Left lobe of liver (tissue), 2 donors: ENCODE data around the gene SORL1. TPM values are rescaled to one million over a fixed set of nuclear protein-coding genes. Genes with fewer than 3 reads are reported as not detected.
A peak's percentile ranks its signal among the peaks of the same experiment; 100 is the strongest.

ENCODE experiments used
- ATAC-seq: fragments of 200-7000 bp; cut with Tn5 transposase; one replicate; pipeline ENCODE4 v1.9.1; 2020; ENCODE audit warnings: mild to moderate bottlenecking, moderate library complexity
- DNase-seq: peaks from one replicate; pipeline ENCODE4 v3.0.0-alpha.2; 2020; ENCODE audit warnings: low spot score
- total RNA-seq: library from RNA; stranded (reverse); gene quantifications from one replicate; pipeline ENCODE4 v1.2.1, GENCODE V29; 2021
- donor health status: DM: no; HTN: no; CAD: no; lungs with moderate emphysema.
- donor health status: DM: no; HTN: yes; CAD: no.

Gene SORL1
- total RNA-seq, 1 donor from 2014 or later, result 133 TPM

DNA sequence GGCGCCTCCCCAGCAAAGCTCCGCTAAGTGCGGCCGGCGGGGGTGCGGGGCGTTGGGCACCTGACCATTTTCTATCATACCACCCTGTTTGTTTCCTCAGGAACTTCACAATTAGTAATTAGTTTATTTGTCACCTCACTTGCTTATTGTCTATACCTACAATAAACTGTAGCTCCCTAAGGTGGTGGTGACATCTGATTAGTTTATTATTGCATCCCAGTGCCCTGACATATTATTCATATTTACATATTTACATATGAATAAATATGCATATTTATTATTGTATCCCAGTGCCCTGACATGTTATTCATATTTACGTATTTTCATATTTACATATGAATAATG, 24.7 kb upstream of the SORL1 start:
- ATAC-seq, result no peak
- no peak for DNase-seq

DNA sequence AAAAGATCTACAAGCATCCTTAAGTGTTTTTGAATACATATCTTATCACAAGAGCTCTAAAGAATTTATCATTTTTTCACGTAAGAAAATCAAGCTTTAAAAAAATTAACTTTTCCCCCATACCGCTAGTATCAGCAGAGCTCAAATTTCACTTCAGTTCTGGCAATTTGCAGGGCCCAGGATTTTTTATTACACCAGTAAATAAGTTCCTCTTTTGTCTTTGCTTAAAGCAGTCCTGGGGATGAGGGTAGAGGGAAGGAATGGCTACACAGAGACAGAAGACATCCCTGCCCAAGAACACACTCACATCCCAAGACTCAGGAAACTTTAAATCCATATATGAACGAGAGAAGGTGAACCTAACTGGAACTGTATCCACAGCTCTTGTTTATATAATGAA, 22.6 kb upstream of the SORL1 start:
- DNase-seq, result no peak
- no peak for ATAC-seq

DNA sequence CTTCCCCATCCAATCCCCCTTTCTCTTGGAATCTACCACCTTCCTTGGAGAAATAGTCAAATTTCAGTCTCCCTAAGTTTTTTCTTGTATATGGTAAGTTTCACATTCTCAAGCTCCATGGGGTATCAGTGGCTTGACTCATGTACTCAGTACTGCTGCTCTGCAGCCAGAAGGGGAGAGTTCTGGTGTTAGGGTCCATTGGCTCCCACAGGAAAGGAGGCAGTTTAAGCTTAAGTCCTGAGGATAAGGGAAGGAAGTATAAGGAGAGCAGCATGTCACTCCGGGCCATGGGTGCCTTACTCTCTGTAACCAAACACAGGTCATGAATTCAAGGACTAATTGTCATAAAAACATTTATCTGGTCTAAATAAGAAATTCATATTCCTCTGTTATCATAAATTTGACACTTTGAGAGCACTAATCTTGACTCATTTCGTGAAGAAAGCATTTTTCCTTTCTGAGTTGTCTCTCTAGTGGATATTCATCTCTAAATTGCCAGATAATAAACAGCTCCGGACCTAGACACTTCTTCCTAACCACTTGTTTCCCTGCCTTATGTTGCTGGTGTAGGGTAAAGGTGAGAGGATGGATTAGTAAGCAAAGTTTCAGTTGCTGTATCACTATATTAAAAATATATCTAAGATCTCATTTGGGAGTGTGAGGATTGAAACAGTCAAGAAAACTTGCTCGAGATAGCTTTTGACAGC, 20.1 kb upstream of the SORL1 start:
- no peak for DNase-seq
- no peak for ATAC-seq

DNA sequence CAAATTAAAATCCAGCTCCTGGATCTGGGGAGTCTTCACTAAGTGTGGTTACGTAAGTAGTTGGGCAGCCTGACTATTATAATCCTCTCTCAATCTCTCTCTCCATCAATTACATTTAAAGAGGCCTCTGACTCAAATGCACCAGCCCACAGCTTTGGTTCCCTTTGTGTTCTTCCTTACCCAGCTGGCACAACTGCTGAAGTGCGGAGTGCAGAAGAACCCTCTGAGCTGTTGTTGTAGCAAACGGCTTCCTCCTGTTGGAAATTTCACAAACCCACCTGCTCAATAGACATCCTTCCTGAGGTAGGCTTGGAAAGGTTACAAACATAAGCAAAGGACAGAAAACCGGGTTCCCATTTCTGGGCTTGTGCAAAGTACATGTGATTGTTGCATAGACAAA, 17.0 kb upstream of the SORL1 start:
- ATAC-seq, result no peak
- no peak for DNase-seq

DNA sequence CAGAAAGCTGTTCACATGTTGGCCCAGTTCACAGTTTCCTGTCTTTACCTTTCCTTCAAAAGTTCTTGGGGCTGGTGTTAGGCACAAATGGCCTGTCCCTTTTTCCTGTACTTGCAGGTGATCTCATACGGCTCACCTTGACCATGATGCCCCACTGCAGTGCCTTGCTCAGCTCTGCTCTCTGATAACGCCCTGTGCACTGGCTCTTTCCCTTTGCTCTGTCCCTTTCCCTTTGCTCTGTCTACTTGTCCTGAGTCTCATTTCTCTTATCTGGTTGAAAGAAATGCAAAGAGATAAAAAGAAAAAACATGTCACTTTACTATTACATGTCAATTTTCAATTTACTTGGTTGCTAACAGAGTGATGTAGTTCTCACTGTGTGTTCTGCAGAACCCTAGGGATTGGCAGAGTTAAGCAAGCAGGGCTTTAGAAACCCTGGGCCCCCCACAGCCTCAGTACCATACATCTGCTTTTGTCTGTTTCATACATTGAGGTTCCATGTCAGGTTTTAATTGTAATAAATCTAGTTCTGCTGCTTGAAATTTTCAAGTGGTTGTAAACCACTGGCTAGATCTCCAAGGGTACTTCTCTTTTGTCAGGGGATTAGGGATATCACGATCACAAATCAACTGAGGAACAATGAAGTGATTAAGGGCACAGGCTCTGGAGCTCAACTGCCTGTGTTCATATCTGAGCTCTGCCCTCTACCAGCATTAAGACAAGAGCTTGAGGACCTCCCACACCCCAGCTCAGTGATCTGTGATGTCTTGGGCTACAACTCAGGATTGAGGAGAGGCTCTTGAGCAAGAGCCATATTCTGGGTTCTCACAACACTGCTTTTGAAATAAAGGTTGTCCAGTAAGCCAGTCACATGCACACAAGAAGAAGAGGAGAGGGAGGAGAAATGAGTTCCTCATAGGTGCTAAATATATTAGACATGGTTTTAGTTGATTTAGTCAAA, 16.3 kb upstream of the SORL1 start:
- DNase-seq, result no peak
- ATAC-seq, result no peak

DNA sequence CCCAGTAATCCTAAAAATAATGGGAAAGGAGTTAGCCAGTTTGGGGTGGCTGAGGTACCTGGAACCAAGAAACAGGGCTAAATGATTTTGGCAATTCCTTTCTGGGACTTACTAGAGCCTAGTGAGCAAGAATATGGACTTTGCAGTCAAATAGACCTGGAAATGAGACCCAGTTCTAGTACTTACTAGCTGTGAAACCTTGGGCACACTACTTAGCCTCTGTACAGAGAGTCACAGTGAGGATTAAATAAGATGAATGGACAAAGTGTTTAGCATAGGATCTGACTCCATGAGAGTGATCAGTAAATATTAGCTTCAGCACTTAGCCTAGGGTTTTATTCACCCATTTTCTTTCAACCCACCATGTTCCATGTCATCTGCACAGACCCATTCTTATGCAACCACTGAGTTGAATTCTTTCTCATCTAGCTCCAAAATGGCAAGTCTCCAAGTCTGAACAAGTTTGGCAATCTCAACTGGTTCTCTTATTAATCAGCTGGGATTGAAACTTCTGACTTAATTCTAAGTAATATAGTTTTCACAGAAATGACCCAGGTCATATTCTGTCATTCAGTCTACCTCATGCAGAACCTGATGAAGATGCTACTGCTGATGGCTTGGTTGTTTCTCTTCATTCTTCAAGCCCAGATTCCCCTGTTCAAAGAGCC, 15.0 kb upstream of the SORL1 start:
- ATAC-seq, result peak; percentile 81
- DNase-seq, result no peak

DNA sequence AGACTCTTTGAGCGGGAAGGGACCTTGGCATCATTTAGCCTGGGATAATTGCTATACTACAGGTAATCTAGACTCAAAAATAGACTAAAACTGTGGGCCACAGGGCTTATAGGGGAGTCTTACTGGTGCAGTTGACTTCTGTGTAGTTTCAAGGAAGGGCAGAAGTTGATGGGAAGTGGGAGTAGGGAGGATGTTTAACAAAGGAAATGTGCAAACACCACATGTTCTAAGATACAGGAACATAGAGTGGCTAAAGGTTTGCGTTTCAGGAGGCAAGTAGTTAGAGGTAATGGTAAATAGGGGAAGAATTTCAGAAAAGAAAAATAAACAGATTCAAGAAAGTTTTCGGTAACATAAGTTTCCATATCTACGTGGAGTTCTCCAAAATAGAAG, 14.4 kb upstream of the SORL1 start:
- ATAC-seq (peak; percentile 46), DNase-seq (no peak)

DNA sequence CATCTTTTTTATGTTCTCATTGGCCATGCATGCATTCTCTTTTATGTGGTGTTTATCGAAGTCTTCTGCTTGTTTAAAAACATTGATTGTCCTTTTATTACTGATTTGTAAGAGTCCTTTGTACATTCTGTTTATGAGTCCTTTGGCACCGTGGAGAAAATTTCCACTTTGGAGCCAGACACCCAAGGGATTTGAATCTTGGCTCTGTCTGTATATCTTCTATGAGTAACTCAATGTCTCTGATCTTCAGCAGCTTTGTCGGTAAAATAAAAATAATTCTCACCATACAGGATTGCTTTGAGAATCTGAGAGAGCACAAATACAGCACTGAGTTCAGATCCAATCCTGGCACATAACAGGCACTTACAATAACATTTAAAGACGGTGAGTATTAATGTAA, 12.8 kb upstream of the SORL1 start:
- DNase-seq (no peak), ATAC-seq (no peak)

DNA sequence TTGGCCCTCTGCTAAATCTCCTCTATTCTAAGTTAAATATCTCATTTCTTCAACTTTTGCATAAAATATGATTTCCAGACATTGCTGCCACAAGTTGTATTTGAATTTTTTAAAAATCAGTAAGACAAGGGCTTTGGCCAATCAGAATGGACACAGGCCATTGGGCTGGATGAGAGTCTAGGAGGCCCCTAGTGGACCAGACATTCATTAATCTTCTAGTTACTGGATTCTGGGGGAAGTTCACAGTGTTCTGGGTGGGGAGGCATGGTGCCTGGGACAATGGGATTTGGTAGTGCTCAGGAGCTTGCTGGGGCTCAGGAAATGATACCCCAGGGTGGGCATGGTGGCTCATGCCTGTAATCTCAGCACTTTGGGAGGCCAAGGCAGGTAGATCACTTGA, 12.4 kb upstream of the SORL1 start:
- DNase-seq (no peak), ATAC-seq (no peak)

DNA sequence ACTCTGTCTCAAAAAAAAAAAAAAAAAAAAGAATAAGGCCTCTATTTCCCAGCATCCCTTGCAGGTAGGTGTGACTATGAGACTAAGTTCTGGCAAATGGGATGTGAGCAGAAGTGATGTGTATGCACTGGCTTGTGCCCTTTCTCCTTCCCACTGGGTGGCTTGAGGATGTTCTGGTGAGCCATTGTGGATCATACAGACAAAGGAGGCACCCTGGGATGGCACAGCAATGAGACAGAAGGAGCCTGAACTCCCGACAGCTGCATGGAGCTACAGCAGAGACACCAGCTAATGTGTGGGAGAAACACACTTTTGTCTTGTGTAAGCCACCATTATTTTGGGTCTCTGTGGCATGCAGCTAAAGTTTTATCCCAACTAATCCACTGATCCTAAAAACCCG, 10.6 kb upstream of the SORL1 start:
- ATAC-seq, result no peak
- DNase-seq, result no peak

DNA sequence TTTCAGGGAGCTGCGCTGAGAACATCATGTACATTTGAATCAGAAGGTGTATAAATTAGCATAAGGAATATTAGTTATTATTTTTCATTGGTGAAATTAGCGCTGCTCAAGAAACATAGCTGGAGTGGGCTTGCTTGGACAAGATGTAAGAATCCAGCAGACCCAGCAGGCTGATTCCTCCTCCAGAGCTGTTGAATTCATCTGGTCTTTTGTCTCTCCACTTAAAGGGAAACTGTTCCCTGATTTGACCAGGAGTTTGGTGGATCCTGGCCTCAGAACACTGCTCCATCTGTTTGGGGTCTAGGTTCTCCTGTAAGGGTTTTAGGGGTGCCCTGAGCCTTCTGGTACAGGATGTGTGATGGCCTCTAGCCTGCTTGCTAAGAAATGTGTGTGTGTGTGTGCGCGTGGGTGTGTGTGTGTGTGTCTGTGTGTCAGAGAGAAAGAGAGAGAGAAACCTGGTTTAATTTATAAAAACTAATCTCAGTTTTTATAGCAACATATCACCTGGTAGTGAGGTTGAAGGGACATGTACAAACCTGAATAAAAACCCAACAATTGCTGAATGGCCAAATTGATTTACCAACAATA, 8.3 kb upstream of the SORL1 start:
- no peak for ATAC-seq

DNA sequence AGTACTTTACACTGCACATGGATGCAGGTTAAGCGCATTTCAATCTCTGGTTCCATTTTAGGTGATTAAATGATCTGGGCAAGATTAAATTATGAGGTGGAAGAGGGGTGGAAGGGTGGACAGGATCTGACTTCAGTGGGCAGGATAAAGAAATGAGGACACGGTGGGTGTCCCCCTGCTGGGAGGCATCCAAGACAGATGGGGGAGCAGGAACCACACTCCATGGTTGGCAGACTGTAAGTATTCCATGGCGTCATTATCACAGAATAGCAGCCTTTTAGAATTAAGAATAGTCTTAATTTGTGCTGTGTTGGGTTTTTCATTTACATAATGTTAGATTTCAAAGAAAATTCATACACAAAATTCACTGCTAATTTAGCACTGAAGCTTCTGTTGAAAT, 7.6 kb upstream of the SORL1 start:
- DNase-seq, result no peak
- ATAC-seq, result no peak

More for the DNA sequence above, 8.3 kb upstream of the SORL1 start:
- DNase-seq, result no peak

DNA sequence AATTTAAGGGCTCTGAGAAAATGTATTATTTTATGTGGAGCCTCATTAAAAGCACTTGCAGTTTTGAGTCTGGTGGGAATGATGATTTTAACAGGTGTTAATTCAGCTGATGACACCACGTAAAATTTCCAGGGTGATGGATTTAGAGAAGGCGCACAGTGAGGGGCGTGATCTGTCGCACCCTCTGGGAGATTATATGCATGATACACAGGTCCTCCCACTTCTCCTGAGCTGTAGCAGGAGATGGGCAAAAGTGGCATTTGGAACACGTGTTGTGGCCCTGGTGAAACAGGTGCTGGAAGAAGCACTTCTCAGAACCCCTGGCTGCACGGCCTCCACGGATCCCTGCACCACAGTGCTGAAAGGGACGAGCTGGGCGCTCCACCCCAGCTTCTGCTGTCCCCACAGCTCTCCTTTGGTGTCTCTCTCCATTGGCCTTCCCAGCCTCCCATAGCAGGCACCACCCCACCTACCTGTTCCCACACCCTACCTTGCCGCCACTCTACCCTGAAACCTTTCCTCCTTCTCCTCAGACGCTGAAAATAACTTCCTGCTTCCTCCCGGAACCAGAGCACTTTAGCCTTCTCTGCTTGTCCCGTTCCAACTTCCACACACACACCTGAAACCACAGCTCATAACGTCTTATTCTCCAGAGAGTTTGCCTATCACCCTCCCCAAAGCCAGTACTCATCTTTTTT, 6.9 kb upstream of the SORL1 start:
- ATAC-seq (no peak), DNase-seq (no peak)

DNA sequence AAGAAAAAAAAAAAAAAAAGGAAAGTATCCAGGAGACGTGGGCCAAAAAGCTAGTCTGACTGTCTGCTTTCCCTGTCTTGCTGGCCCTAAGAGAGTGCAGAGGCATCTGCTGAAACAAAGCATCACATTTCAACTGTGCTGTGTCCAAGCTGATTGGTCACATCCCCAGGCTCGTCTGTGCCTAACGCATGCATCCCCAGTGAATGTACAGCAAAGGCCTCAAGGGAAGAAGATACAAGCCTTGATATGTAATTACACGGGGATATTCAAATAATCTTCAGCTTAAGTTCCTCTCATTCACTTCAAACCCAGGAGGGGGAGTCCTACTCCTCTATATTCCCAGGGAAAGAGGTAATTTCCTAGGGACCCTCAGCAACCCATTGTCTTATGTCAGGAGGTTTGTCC, 5.4 kb upstream of the SORL1 start:
- DNase-seq, result no peak
- ATAC-seq, result no peak

DNA sequence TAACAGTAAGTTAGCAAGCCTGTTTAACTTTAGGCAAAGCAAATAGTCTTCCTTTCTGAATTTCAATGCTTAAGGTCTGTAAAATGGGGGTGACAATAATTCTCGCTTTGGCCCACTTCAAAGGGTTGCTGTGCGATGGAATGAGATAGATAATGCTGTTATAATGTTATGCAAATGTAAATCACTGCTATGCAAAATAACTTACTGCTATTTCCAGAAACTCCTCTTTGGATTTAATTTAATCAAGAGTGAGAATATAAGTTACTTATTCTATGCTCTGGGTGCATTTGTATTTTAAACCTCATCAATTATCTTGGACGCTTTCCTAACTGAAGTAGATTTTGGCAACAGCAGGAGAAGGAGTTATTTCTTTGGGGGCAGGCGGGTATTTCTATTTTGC, 4.1 kb upstream of the SORL1 start:
- no peak for DNase-seq
- ATAC-seq, result no peak

DNA sequence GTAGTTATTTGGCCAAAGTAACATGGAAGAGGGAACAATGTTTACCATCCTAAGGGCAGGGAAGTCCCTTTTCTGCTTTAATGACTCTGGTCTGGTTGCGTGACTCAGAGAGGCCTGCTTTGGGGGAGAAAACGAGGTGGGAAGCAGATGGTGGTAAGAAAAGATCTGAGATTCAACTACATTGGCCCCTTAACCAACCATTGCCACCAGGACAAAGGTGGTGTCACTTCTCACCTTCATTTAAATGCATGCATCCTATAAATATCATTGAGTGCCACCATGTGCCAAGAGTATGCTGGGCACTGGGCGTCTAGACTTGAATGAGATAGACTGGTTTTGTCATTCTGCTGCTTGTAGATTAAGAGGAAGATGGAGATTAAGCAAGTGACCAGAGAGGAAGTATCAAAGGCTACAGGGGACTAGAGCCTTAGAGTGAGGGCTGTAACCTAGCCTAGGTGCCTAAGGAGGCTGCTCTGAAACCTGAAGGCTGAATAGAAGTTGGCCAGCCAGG, 3.6 kb upstream of the SORL1 start:
- ATAC-seq (no peak), DNase-seq (no peak)

DNA sequence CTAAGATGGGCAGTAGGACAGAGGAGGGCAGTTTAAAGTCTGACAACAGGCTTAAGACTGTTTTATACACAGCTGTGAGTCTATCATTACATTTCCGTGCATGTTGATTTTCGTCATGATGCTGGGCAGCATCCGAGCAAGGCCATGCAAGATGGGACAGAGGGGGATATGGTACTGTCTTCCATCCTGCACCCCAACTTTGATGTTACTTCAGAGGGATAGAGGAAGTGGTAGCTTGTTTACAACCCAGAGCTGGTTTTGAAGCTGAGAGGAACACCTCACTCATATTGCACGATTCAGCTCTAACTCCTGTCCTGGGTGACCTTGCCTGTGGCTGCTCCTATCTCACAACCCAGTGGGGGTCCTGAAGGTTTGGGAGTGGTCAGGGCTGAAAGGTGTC, 3.0 kb upstream of the SORL1 start:
- no peak for DNase-seq
- no peak for ATAC-seq

DNA sequence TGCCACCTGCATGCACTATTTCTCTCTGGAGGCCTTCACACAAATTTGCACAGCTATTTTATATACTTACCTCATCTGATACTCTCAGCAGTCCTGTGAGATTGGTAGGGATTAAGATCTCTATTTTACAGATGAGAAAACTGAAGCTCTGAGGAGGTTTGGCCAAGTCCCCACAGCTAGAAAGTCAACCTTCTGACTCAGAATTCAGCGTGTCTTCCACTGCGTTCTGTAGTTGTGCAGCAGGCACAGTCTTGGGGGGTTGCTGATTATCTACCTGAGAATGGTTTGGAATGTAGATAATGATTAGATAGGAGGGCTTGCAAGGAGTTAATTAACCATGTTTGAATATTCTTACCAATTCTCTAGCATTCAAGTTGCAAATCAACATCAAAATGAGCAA, 2.5 kb upstream of the SORL1 start:
- DNase-seq (no peak), ATAC-seq (no peak)

DNA sequence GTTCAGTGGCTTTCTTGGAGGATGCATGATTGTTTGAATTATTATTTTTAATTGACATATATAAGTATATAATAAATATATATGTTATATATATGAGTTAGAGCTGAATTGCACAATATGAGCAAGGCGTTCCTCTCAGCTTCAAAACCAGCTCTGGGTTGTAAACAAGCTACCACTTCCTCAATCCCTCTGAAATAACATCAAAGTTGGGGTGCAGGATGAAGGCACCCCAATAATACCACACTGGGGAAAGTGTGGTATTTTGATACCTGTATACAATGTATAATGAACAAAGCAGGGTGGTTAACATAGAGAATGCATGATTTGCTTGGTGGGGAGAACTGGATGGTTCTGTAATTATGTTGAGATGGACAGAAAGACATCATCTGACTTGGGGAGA, 1.7 kb upstream of the SORL1 start:
- ATAC-seq (no peak), DNase-seq (no peak)

DNA sequence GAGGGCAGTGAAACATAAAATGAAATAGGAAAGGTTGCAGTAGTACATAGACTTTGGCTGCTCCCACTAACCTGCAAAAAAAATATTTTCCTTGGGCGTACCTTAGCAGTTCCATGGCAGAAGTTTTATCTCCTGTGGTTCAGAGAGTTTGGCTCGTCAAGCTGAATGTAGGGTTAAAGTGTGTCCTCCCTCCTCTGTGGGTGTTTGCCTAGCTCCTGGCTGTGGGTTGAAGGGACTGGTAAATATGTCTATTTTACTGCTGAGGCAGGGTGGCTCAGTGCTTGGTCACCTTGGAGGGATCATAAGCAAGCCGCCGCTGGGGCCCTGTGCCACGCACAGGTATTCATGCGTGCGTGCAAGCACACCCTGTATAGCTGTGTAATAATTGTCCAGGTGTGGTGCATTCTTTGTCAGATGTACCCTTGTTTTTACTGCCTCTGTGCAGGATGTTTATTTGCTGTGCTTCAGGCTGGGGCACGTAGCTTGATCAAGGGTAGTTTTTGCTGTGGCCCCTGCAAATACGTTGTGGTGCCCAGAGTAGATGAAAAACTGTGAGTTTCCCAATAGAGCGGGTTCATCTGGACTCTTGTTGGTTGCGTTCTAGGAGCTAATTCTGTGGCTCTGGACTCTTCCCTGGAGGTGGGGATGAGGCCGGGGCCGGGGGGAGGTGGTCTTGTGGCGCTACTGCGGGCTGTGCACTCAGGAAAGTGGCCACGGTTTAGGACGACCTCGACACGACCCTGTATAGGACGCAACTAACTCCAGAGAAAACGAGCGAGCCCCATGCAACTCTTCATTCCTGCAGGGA, 732 bp upstream of the SORL1 start:
- ATAC-seq (peak; percentile 57), DNase-seq (peak; percentile 71)
